Measurements from ENCODE around the gene SLC9A6.
"Not testable (repeated sequence)": the region's sequence is repeated elsewhere in the genome, so short reads cannot be mapped to it uniquely, and the experiment has no call there.

SLC9A6 gene

DNA sequence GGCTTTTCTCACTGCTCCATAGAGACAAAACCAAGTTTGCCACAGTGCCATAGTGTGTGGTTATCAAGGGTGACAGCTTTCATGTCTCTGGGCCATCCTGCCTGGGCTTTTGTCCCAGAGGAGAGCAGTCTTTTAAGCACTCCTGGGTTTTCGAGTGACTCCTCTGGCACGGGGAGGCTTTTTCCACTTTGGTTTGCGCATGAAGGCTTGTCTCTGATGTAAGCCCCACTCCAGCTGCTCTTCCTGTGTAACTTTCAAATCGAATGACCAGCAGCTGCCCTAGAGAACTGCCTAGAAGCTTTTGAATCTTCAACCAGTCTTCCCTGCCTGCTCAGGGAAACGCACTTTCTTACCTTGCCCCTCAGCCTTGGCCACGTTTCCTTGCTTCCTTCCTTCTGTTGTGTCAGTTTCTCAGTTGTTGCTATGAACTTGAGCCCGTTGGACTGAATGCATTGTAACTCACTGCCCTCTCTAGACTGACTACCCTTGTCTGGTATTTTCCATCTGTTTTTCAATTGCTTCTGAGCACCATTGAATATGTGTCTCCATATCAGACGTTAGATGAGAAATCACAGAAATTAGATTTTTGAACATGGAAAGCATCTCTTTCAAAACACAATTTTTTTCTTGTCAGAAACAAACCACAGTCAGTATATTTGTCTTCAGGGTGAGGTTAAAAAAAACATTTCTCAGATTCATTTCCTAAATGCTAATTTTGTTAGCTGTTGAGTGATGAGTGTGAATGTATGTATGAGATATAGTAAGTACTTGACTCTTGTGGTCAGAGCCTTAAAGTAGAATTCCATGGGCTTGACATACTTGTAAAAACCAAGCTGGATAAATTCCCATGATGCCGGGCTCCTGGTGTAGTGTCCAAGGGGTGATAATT lies 45.3 kb downstream of the SLC9A6 start:
- DNase-seq, result no peak

DNA sequence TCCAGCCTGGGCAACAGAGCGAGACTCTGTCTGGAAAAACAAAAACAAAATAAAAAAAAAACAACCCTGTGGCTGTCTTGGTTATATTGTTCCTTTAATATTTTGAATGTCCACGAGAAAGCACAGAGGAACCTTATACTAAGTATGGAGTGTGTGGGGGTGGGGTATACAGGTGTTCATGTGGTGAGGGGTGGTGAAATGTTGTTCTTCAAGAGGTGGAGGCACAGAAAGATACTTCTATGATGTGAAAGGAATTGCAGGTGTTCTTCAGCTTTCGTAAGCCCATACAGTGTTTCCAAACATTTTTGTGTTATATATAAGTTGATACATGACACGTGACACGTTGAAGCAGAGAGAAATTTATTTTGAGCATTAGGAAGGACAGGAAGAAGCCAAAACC lies 46.4 kb downstream of the SLC9A6 start:
- no peak for DNase-seq

DNA sequence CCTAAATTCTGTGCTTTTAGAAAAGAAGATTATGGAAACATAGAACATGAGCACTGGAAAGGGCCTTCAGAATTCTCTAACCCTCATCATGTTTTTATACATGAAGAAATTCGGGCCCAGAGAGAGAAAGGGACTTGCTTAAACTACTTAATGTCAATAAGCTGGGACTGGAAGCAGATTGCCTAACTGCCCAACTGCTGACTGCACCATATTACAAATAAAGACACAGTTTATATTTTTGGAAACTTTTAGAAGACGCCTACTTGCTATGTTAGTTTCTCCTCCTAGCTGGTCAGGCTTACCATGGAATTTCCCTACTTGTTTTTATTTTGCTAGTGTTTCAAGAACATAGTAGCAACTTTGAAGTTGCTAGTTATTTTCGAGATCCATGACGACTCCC lies 47.1 kb downstream of the SLC9A6 start:
- no peak for DNase-seq

DNA sequence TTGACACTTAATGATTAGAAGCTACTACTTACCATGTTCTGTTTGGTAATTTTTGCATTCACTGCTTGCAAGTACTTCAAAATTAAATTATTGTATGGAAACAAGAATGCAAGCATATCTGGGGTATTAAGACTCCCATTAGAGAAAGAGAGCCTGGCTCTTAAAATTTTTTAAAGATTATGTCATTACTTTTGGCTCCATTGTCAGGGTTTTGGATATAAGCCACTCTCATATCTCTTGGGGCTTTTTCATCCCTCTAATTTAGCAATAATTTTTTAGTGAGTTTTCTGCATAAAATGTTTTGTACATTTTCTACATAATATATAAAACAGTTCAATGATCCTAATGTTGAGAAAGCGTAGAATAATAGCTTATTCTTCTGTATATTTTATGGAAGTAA lies 49.4 kb downstream of the SLC9A6 start:
- no peak for DNase-seq

DNA sequence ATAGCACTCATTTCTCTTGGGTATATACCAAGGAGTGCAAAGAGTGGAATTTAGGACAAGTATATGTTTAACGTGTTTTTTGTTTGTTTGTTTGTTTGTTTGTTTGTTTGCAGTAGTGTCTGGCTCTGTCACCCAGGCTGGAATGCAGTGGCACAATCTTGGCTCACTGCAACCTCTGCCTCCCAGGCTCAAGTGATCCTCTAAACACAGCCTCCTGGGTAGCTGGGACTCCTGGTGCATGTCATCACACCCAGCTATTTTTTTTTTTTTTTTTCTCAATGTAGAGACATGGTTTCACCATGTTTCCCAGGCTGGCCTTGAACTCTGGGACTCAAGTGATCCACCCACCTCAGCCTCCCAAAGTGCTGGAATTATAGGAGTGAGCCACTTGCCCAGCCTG lies 50.4 kb downstream of the SLC9A6 start:
- DNase-seq, result no peak

DNA sequence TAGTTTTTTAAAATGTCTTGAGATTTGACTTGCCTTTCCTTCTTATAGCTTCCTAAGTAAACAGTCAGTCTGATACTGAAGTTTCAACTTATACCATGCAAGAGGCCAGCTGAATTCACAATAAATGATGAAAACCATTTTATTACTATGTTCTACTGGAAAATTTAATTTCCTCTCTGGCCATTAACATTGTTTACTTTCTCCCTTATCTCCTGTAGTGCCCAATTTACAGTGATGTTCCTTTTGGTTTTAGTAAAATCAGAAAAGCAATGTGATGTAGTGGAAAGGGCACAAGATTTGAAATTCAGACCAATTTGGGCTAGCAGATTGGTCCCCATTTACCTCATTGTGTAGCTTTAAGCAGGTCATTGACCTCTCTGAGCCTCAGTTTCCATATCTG lies 54.2 kb downstream of the SLC9A6 start:
- no peak for DNase-seq

DNA sequence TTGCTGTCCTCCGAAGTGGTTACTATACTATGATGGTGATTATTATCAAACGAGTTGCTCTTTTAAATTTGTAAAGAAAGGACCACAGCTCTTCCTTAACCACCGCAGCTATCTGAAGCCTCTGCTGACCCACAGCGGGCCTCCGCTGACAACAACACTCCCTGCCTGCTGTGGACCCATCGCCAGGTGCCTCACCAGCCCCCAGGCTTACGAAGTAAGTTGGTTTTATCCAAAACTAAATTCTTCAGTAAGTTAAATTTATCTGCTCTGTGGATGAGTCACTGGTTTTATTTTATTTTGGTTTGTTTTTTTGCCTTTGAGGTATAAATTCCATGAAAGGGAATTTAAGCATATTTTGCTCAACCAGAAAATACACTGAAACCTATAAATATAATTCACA lies 54.7 kb downstream of the SLC9A6 start:
- no peak for DNase-seq

DNA sequence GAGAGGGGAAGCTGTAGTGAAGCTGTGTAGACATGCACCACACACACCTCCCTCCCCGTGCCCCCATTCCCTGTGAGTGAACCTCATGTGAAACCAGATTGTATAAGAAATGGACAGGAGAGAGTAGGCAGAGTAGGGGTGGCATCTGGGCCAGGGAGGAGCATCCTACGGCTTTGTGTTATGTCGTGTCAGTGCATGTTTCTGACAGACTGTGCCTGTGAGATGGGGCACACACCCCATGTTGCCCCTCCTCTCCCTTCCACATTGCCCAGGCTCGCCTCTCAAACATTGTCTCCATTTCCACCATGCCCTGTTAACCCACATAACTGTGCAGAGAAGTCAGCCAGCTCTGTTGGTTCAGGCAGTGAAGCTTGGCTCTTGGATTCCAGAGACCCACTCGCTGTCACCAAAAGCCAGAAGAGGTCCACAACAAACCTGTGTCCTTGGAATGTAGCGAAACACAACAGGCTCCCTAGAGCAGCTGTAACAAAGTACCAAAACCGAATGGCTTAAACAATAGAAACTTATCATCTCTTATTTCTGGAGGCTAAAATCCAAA lies 56.1 kb downstream of the SLC9A6 start:
- DNase-seq, result no peak

DNA sequence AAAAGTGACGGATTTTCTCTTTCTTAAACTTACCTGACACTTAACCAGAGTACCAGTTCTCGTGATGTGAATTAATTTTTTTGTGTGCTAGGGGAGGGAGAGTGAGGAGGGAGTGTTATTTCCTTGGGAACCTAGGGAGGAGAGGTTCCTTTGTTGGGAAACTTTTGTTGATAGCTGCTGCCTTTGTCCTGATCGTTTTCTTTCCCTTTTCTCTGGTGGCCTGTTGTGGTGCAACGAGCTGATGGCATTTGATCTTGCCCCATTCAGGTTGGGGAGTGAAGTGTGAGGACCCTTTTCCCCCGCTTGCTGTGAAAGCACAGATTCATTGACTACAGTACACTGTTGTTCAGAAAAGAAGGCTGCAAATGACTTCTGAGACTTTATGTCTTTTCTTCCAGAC lies 59.8 kb downstream of the SLC9A6 start:
- no peak for DNase-seq

DNA sequence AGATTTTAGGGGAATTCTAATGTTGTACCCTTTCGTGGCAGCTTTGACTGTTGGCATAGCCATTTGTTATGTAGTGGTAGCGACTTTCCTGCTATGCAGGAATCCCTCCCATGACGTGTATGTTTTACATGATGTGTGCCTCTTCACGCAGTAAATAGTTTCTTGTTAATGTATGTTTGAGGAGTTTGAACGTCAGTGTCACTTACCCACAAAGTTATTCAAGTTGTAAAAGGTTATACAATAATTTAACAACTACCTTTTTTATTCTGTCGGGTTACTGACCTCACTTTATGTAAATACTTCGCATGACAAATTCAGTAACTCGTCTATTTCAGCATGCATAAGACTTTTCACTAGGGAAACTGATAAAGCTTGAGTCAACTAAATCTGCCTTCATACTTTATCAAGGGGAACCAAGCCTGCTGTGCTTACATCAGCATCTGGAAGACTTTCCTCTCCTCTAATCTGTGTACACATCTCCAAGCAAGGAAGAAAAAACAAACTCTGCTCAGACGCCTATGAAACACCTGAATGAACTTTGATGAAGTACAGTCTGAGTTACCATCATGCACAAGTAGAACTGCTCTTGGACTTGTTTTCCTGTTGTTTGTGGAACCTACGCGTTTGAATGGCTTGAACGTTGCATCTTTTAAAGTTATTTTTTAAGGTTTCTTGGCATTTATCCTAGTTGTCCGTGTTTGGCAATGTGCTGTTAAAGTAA lies 61.2 kb downstream of the SLC9A6 start:
- no peak for DNase-seq

DNA sequence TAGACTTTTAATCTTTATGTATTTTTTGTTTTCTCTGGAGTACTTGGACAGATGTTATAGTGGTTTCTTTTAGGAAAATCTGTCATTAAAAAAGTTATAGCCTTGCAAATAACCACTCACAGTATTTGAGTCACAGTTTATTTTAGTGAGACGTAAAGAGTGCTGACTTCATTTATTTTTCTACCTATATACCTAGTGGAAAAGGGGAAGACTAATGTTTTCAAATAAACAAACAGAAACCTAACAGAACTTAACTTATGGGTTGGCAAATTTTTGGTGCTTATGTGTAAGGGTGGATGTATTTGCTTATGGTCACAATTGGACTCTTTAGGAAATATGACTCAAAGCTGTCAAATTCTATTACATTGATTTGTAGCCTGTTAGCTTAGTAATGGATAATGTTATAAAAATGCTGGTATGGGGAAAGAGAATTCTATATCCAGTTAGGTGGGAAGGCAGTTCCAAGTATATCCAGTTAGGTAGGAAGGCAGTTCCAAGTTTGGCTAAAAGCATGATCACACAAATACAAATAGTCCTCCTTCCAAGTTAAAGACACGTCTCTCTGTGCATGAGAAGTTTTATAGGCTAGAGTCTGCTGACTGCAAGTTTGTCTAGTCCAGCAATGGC lies 61.9 kb downstream of the SLC9A6 start:
- no peak for DNase-seq

DNA sequence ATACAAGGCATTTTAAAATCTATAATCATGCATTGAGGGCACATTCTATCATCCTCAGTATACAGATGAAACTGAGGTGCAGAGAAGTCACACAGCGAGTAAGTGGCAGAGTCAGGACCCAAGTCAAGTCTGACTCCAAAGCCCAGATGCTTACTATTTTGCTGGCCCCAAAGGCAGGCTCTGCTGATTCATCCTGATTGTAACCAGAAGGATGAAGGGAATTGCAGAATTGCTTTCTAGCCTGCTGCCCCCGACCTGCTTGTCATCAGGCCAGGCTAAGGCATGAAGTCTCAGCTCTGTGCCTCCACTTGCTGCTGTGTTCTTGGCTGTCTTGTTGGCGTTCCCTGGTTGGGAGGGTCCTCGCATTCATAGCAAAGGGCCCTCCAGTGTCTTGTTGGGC lies 62.7 kb downstream of the SLC9A6 start:
- no peak for DNase-seq

DNA sequence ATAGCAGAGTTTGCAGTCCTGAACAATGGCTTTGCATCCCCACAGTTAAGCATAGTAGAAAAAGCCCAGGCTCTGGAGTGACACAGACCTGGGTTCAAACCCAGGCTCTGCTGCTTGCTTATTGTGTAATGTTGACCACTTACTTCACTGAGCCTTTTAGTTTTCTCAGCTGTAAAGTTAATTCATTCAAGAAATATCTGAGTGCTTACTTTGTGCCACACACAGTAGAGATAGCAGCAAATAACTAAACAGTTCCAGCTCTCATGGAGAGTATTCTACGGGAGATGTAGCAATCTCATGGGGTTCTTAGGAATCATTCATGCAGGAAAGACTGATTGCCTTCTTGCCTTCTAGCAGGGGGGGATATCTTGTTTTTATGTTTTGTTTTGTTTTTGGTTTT lies 63.2 kb downstream of the SLC9A6 start:
- DNase-seq, result no peak

DNA sequence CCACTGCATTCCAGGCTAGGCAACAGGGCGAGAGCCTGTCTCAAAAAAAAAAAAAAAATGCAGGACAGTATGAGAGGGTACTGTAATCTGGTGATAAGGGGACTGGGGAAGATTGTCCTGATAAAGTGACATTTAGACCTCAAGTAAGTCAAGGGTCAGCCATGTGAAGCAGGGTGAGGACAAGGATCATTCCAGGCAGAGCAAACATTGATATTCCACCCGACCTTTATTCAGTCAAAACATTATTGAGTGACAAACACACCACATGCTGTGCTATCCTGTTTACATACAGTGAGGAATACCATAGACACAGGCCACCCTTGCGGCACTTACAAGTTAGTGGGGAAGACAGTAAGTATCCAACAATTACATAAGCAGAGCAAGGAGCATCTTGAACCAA lies 64.4 kb downstream of the SLC9A6 start:
- no peak for DNase-seq

DNA sequence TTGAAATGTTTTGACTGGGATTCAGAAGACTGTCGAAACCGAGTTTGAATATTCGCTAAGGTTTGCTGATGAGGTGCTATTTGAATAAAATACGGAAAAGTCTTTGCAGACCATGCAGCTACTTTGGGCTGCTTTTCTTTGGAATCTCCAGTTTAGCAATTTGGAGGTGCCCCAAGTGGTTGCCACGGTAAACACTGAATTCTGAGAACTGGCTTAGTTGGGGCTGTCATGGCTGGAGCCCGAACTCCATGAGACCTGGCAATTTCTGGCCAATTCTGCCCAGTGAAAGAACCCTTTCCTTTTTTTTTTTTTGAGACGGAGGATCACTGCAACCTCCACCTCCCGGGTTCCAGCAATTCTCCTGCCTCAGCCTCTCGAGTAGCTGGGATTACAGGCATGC lies 65.6 kb downstream of the SLC9A6 start:
- not testable (repeated sequence) for DNase-seq

DNA sequence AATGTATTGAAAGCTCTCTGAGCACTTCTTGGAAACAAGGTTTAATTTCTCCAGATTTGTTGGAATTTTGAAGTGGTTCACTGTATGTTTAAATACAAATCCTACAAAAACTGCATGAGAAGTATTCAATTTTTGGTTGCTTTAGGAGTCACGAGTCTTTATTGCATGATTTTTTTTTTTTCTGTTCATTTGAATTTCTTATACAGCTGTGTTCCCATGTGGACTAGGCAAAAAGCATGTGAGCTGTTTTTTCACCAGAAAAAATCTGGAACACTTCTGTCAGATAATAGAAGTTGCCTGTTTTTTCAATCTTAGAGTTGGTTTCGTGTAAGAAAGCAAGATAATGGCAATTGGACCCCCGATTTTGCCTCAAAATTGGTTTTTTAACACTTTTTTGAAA lies 66.4 kb downstream of the SLC9A6 start:
- DNase-seq, result no peak

DNA sequence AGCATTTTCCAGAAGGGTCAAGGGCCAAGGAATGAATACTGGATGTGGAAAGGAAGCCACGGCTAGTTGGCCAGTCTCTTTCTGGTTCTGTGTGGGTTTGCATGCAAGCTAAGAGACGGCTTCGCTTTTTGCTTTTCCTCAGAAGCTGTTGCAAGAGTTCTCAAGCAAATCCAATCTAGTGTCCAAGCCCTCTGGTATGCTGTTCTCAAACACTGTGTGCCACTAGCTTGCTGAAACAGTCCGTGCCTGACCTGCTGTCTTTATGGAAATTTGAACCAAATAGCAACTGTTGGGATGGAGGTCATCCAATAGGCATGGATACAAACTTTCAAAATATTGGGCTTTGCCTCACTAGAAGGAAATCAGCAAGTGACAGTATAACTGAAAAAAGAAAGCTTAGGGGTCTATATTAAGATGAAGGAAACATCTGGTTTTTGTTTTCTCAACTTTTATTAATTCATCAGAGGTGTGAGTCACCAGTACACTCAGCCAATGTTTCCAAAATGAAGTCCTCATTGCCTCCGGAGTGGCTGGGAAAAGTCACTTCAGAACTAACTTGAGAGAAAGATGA lies 70.5 kb downstream of the SLC9A6 start:
- no peak for DNase-seq

DNA sequence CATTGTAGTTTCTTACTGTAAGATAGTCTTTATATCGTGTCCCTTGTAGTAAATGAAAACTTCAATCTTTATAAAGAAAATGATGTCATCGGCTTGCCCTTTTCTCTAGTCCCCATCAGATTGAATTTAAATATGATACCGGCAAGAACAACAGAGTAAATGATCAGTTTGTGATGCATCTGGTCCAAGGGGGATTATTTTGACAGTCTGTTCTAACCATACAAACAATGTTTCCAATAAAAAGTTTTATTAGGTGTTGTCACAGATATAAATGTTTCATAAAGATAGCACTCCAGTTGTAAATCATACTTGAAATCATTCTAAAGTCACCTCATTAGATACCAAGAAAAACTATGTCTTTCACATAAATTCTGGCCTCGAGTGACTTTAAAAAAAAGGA lies 72.3 kb downstream of the SLC9A6 start:
- DNase-seq, result no peak

DNA sequence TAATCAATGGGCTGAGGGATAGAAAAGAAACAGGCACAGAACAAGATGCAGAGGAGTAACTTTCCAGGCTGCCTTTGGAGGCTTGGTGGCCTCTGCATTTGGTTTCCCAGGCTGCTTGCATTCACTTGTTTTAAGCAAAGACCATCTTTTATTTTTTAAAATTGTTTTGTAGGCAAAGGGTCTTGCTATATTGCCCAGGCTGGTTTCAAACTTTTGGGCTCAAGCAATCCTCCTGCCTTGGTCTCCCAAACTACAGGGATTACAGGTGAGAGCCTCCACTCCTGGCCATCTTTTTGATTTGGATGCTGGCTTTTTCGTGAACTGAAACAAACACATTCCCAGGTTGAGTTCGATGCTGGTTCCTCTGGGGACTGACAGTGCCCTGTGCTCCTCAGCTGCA lies 74.1 kb downstream of the SLC9A6 start:
- DNase-seq, result no peak

DNA sequence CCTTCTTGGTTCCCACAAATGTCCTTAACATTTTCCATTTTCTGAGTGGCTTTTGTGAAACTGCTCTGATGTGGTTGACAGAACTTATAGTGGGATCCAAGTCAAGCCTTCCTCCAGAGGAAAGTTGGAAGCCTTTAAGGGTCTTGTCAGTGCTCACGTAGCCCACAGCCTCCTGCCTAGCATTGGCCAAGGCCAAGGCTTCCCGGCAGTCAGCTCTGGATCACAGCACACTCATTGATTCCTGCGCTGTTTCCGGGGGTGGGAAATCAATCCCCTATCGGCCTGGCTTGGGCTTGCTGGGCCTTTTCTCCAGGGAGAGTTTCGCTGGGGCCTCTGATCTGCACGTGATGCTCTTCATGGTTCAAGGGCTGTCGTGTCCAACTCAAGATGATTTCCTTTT lies 76.1 kb downstream of the SLC9A6 start:
- no peak for DNase-seq

DNA sequence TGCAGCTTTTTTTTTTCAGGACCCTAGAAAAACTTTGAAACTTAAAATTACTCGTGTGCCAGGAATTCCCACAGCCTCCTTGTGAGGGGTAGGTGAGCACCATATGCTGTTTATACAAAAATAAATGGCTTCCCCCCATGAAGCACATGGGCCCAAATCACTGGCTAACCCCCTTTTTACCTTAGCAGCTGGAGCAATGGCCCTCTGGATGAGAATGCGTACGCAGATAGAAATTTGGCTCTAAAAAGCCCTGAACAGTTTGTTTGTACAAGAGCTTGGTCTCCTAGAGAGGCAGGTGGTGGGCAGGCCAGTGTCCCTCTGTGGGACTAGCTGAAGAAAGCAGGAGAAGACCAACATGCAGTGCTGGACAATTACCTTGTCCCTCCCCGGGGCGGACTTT lies 76.5 kb downstream of the SLC9A6 start:
- DNase-seq, result no peak

DNA sequence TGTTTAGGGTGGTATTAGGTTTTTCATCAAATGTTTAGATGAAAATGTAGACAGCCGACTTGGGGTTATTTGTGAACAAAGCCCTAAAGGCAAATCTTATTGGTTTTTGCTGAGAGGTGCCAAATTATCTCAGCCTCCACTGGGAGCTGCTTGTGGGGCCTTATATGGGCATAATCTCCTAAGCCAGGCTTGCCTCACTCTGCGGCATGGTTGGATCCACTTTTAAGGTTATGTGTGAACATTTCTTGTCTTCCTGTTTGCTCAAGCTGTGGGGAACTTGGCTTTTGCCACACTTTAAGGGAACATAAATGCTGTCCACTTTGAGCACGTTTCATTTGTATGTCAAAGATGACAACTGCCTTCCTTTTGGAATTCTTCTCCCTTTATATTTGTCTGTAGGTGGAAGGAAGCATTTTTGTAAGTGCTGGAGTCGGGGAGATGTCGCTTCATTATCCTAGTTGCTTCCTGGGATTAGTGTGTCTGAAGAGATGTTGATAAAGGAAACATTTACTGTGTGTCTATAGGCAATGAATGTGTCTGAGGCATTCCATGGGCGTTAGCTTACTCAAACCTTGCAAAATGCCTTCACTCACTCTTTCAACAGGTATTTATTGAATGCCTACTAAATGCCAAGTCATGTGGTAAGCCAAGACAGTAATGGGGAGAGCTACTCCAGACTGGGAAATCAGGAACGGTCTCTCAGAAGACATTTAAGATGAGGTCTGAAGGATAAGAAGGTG lies 78.3 kb downstream of the SLC9A6 start:
- DNase-seq, result no peak

DNA sequence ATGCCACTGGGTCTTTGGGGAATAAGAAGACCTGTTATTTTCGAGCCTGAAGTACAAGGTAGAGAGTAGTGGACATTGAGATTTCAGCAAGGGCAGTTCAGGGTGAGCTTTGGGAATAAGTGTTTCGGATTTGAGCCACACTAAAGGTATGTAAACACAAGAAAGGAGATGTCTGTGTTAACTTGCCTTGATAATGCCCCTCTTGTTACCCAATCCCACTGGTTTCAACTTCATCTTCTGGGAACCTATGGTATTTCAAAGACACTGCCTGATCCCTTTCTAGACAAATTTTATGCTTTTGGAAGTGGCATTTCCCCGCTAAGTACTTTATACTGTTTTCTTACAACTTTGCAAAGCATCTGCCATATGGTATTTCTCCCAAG lies 79.4 kb downstream of the SLC9A6 start:
- DNase-seq, result no peak

Measured in CD4-positive, alpha-beta T cell treated with Interferon gamma for 1 hour (primary cell).